Loucy (cell line): ENCODE data around the gene SDCCAG8.

Experiments used
- H2AFZ ChIP-seq: fragments of 200-600 bp; sonication (generic); 2 replicates; pipeline ENCODE4 v1.6.0; 2016; ENCODE audit warnings: antibody characterized with exemption, mild to moderate bottlenecking, low read length, moderate library complexity
- H3F3A ChIP-seq: fragments of 200-600 bp; 2 replicates; pipeline ENCODE4 v1.6.0; 2016; ENCODE audit warnings: antibody characterized with exemption, low read depth, mild to moderate bottlenecking
- H3K27me3 ChIP-seq: fragments of 200-600 bp; sonication (generic); 2 replicates; pipeline ENCODE4 v1.6.1; 2014; ENCODE audit warnings: low read length, mild to moderate bottlenecking; ENCODE audit not compliant: insufficient read depth, poor library complexity, severe bottlenecking
- H3K36me3 ChIP-seq: fragments of 200-600 bp; sonication (generic); 2 replicates; pipeline ENCODE4 v1.6.1; 2016; ENCODE audit warnings: low read length; ENCODE audit not compliant: insufficient read depth
- H3K4me1 ChIP-seq: fragments of 200-600 bp; sonication (generic); 2 replicates; pipeline ENCODE4 v1.5.1; 2014; ENCODE audit warnings: low read length, mild to moderate bottlenecking; ENCODE audit not compliant: insufficient read depth, poor library complexity, severe bottlenecking
- H3K4me2 ChIP-seq: fragments of 200-600 bp; sonication (generic); 2 replicates; pipeline ENCODE4 v1.6.0; 2014; ENCODE audit warnings: antibody characterized with exemption, low read length, low read depth, mild to moderate bottlenecking; ENCODE audit not compliant: poor library complexity, severe bottlenecking
- H3K4me3 ChIP-seq: fragments of 200-600 bp; sonication (generic); 2 replicates; pipeline ENCODE4 v1.5.1; 2014; ENCODE audit warnings: low read length, mild to moderate bottlenecking, mixed read lengths; ENCODE audit not compliant: poor library complexity, severe bottlenecking
- H3K79me2 ChIP-seq: fragments of 200-600 bp; sonication (generic); 2 replicates; pipeline ENCODE4 v1.6.1; 2014; ENCODE audit warnings: low read length; ENCODE audit not compliant: insufficient read depth
- H3K9ac ChIP-seq: fragments of 200-600 bp; sonication (generic); 2 replicates; pipeline ENCODE4 v1.6.0; 2014; ENCODE audit warnings: mild to moderate bottlenecking, low read depth, low read length, moderate library complexity; ENCODE audit not compliant: poor library complexity, severe bottlenecking
- H3K9me2 ChIP-seq: fragments of 200-600 bp; sonication (generic); replicated peaks from 2 replicates; pipeline ENCODE4 v1.6.1; 2016; ENCODE audit warnings: low read depth, low read length, mixed read lengths
- H3K9me3 ChIP-seq: fragments of 200-600 bp; sonication (generic); 2 replicates; pipeline ENCODE4 v1.6.1; 2014; ENCODE audit warnings: mild to moderate bottlenecking, antibody characterized with exemption, low read length, low read depth; ENCODE audit not compliant: insufficient read depth
- H4K20me1 ChIP-seq: fragments of 200-600 bp; sonication (generic); 2 replicates; pipeline ENCODE4 v1.6.0; 2014; ENCODE audit warnings: antibody characterized with exemption, low read length, mild to moderate bottlenecking; ENCODE audit not compliant: insufficient read depth, poor library complexity, severe bottlenecking
- EZH2phosphoT487 ChIP-seq: fragments of 200-600 bp; IDR thresholded peaks from 2 replicates; pipeline ENCODE4 v1.6.1; 2018; ENCODE audit warnings: antibody characterized with exemption, mild to moderate bottlenecking, moderate library complexity, borderline replicate concordance
- TF ChIP-seq, protein P1 (sequence below): fragments of 200-600 bp; sonication (generic); conservative IDR thresholded peaks from 2 replicates; pipeline ENCODE4 v1.5.1; 2014; ENCODE audit warnings: mild to moderate bottlenecking, antibody characterized with exemption, low read length

The SDCCAG8 gene

DNA sequence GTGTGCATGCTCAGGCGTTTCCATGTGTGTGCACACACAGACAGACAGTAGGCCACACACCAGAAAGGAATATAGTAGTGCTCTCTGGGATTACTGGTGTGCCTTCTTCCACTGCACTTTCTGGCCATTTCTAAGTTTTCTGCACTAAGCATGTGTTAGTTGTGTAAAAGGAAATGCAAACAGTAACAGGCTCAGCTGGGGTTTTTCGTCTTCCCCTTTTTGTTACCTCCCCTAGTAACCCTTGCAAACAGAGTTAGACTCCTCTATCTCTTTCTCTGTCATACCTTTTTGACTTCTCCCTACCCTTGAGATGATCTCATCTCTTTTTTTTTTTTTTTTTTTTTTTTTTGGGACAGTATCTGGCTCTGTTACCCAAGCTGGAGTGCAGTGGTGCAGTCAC lies 196.3 kb downstream of the SDCCAG8 start:
- Histone ChIP-seq H3K9me2 (no peaks in the 10 kb centered on the region), H3K79me2 (no peaks in the 10 kb centered on the region), H3F3A (no peaks in the 10 kb centered on the region), H3K4me3 (no peak overlapping the region), H3K4me2 (no peak overlapping the region), H2AFZ (no peak overlapping the region), H3K4me1 (peaks cover 18% of the 10 kb centered on the region), H3K9ac (no peak overlapping the region), H4K20me1 (no peaks in the 10 kb centered on the region), H3K27me3 (no peaks in the 10 kb centered on the region), H3K9me3 (no peaks in the 10 kb centered on the region), H3K36me3 (no peaks in the 10 kb centered on the region)
- TF ChIP-seq, protein P1, sequence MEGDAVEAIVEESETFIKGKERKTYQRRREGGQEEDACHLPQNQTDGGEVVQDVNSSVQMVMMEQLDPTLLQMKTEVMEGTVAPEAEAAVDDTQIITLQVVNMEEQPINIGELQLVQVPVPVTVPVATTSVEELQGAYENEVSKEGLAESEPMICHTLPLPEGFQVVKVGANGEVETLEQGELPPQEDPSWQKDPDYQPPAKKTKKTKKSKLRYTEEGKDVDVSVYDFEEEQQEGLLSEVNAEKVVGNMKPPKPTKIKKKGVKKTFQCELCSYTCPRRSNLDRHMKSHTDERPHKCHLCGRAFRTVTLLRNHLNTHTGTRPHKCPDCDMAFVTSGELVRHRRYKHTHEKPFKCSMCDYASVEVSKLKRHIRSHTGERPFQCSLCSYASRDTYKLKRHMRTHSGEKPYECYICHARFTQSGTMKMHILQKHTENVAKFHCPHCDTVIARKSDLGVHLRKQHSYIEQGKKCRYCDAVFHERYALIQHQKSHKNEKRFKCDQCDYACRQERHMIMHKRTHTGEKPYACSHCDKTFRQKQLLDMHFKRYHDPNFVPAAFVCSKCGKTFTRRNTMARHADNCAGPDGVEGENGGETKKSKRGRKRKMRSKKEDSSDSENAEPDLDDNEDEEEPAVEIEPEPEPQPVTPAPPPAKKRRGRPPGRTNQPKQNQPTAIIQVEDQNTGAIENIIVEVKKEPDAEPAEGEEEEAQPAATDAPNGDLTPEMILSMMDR, result no peak
- no peak for TF ChIP-seq EZH2phosphoT487

DNA sequence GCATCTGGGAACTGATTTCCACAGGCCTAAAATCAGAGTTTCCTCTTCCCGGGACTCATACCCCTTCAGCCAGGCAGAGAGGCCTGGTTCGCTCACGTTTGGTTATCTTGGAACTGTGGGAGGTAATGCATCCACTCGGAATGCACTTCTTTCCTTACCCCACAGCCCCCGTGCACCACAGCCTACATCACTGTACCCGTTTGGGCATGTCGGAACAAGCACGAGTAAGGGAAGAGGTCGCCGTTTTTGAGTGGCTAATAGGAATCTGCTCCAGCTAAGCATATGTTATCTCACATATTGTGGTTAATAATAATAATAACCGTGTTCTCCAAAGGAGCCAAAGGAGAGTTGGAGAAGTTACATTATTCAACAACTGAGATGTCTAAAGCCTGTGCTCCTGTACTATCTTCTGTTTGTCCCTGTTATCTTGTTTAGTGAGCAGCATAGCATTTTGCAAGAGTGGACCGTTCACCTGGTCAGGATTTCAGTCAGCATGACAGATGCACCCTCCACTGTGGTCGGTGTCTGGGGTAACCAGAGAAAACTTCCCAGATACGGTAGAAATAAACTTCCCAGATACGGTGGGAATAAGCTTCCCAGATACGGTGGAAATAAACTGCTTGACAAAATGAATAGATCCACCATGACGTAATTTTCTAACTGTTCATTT lies 198.6 kb downstream of the SDCCAG8 start:
- no peaks in the 10 kb centered on the region for H3K9me3 ChIP-seq
- H3K79me2 ChIP-seq, result no peaks in the 10 kb centered on the region
- no peak overlapping the region for H2AFZ ChIP-seq
- H3K36me3 ChIP-seq, result no peaks in the 10 kb centered on the region
- no peak overlapping the region for H3K9ac ChIP-seq
- no peaks in the 10 kb centered on the region for H3K9me2 ChIP-seq
- H3K4me3 ChIP-seq, result no peak overlapping the region
- H3K27me3 ChIP-seq, result no peaks in the 10 kb centered on the region
- peaks cover 4% of the 10 kb centered on the region for H3K4me1 ChIP-seq
- H4K20me1 ChIP-seq, result no peaks in the 10 kb centered on the region
- no peak overlapping the region for H3K4me2 ChIP-seq
- no peaks in the 10 kb centered on the region for H3F3A ChIP-seq
- TF ChIP-seq EZH2phosphoT487, result no peak
- TF ChIP-seq, protein P1, result no peak

DNA sequence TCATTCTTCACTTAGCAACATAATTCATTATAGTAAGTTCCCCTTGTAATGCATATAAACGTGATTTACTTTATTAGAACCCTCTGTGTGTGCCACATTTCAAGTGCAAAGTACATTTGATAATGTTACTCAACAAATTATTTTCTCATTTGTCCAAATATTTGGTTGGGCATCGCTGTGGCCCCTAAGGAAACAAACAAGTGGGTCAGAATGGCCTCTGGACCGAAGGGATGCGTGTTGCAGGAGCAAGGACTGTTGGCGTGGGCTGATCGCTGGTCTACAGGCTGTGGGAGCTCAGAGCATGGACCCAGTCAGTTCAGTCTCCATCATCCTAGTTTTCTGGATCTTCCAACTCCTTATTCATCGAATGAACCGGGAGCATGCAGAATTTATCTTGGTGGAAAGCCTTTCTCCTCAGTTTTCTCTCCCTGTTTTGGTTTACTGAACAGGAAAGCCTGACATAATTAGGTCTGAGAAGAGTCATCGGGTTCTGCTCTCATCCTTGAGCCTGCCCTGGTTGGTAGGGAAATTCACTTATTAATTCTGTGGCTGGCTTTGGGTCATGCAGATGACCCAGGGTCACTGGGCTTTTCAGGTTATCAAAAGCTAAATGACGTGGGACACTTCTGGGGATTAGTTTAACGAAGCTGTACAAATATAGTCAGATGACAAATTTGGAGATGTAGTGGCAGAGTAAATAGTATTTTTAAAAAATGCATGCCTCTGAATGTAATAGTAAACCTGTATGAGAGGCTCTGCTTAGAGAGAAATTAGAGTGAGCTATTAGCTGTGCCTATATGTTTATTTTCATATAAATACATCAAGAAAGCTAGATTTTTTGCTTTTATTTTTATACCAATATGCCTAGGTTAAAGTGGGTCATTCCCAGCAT lies 200.2 kb downstream of the SDCCAG8 start:
- no peaks in the 10 kb centered on the region for H3F3A ChIP-seq
- H3K4me3 ChIP-seq, result no peak overlapping the region
- peaks cover 7% of the 10 kb centered on the region for H3K4me1 ChIP-seq
- H3K79me2 ChIP-seq, result no peaks in the 10 kb centered on the region
- H3K9ac ChIP-seq, result no peak overlapping the region
- no peaks in the 10 kb centered on the region for H3K9me3 ChIP-seq
- H2AFZ ChIP-seq, result no peak overlapping the region
- no peak overlapping the region for H3K4me2 ChIP-seq
- TF ChIP-seq, protein P1, result no peak
- TF ChIP-seq EZH2phosphoT487, result no peak
- H3K36me3 ChIP-seq, result no peaks in the 10 kb centered on the region
- H3K27me3 ChIP-seq, result no peaks in the 10 kb centered on the region
- H4K20me1 ChIP-seq, result no peaks in the 10 kb centered on the region
- H3K9me2 ChIP-seq, result no peaks in the 10 kb centered on the region
